NT2/D1 (cell line): ENCODE results near the gene NARF.

Experiments
- DNase-seq: peaks from one replicate; pipeline ENCODE4 v3.0.0-alpha.2; 2011; ENCODE audit warnings: low read depth, low spot score
- H3K27me3 ChIP-seq: 2 replicates; pipeline ENCODE4 v1.6.0; 2011; ENCODE audit warnings: mild to moderate bottlenecking; ENCODE audit not compliant: insufficient read length, insufficient read depth
- H3K36me3 ChIP-seq: 2 replicates; pipeline ENCODE4 v1.6.1; 2011; ENCODE audit warnings: mild to moderate bottlenecking, low read length, mixed read lengths; ENCODE audit not compliant: insufficient read depth, insufficient read length
- H3K4me1 ChIP-seq: 2 replicates; pipeline ENCODE4 v1.5.1; 2011; ENCODE audit not compliant: insufficient read depth, insufficient read length
- H3K4me3 ChIP-seq: 2 replicates; pipeline ENCODE4 v1.5.1; 2011; ENCODE audit warnings: low read depth; ENCODE audit not compliant: insufficient read length
- H3K9ac ChIP-seq: 2 replicates; pipeline ENCODE4 v1.6.0; 2011; ENCODE audit warnings: low read depth; ENCODE audit not compliant: insufficient read length
- H3K9me3 ChIP-seq: 2 replicates; pipeline ENCODE4 v1.5.1; 2011; ENCODE audit warnings: mild to moderate bottlenecking, low read length; ENCODE audit not compliant: insufficient read depth
- SUZ12 ChIP-seq: IDR thresholded peaks from 2 replicates; pipeline ENCODE4 v1.6.1; 2011; ENCODE audit not compliant: insufficient read length, insufficient read depth; ENCODE audit errors: extremely low read depth
- YY1 ChIP-seq: IDR thresholded peaks from 2 replicates; pipeline ENCODE4 v1.6.1; 2011; ENCODE audit not compliant: insufficient read length, insufficient read depth
- ZNF274 ChIP-seq: IDR thresholded peaks from 2 replicates; pipeline ENCODE4 v1.6.1; 2011; ENCODE audit warnings: mild to moderate bottlenecking, low read depth, low read length

The NARF gene

DNA sequence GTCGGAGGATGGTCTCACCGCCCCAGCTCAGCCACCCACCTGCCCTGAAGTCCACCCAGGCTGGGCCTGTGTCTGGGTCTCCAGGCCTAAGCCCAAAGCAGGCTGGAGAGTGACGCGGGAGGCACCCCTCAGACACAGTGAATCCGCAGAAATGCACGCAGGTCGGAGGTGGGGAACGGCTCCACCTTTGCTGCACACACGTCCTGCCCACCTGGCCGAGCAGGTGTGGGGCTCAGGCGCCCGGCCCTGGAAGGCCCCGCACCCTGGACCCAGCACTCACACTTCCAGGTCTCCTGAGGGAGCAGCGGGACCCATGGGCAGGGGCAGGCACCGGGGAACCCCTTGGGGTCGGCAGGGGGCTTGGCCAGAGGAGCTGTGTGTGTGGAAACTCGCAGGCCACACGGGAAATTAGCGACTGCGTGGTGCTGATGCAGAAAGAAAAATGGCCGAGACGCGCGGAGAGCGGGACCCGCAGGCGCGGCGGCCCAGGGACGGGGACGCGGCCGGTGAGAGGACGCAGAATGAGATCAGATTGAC, 18.6 kb upstream of the NARF start:
- H3K4me1 ChIP-seq: peaks cover 15% of the 10 kb centered on the region

DNA sequence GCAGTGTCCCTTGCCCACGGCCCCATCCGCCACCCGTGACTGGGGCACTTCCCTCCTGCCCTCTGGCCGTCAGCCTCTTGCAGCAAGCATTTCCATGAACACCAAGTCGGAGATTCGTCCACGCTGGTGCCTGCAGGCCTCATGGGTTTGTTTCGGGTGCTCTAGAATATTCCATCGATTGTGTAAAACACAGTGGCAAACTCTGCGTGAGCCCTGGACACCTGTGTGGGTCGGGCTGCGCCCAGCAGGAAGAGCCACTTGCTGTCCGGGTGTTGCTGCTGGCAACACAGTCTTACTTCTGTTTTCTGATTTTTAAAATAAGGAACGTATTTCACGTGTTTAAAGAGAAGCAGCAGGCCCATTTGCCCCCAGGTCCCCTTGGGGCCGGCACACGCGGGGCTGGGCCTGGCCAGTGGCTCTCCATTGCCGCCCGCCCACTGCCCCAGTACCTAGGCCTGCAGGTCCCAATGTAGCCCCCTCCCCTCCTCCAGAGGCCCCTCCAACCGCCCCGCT, 18.0 kb upstream of the NARF start:
- Histone ChIP-seq H3K4me1 (peaks cover 13% of the 10 kb centered on the region), H3K9ac (no peak overlapping the region), H3K27me3 (no peaks in the 10 kb centered on the region), H3K4me3 (no peak overlapping the region), H3K36me3 (peaks cover 77% of the 10 kb centered on the region), H3K9me3 (no peaks in the 10 kb centered on the region)
- TF ChIP-seq SUZ12 (no peak), YY1 (no peak), ZNF274 (no peak)
- no peak for DNase-seq

More for the DNA sequence above, 18.6 kb upstream of the NARF start:
- H3K4me3 ChIP-seq: no peak overlapping the region
- H3K9ac ChIP-seq: peak overlapping the region; percentile 10
- no peaks in the 10 kb centered on the region for H3K9me3 ChIP-seq
- no peak for DNase-seq
- no peaks in the 10 kb centered on the region for H3K27me3 ChIP-seq
- TF ChIP-seq ZNF274 (no peak), YY1 (no peak), SUZ12 (no peak)
- H3K36me3 ChIP-seq: peaks cover 75% of the 10 kb centered on the region

DNA sequence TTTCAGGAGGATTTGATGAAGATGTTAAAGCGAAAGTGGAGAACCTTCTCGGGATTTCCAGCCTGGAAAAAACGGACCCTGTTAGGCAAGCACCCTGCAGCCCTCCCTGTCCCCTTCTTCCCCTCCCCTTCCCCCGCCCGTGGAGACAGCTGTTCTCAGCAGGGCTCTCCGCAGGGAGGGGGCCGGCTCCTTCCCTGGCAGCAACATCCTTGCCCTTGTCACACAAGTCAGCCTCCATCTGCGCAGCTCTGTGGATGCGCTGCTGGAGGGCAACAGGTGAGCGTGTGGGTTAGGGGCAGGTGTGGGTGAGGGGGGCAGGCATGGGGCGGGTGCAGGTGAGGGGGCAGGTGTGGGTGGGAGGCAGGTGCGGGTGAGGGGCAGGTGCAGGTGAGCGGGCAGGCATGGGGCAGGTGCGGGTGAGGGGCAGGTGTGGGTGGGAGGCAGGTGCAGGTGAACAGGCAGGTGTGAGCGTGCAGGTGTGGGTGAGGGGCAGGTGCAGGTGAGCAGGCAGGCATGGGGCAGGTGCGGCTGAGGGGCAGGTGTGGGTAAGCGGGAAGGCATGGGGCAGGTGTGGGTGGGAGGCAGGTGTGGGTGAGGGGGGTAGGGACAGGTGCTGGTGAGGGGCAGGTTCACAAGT, 17.4 kb upstream of the NARF start:
- TF ChIP-seq ZNF274: no peak
- no peak for TF ChIP-seq YY1
- no peak for TF ChIP-seq SUZ12
- Histone ChIP-seq H3K4me1 (peaks cover 14% of the 10 kb centered on the region), H3K4me3 (no peak overlapping the region), H3K27me3 (no peaks in the 10 kb centered on the region), H3K9me3 (no peaks in the 10 kb centered on the region), H3K9ac (no peak overlapping the region), H3K36me3 (peaks cover 74% of the 10 kb centered on the region)
- no peak for DNase-seq

DNA sequence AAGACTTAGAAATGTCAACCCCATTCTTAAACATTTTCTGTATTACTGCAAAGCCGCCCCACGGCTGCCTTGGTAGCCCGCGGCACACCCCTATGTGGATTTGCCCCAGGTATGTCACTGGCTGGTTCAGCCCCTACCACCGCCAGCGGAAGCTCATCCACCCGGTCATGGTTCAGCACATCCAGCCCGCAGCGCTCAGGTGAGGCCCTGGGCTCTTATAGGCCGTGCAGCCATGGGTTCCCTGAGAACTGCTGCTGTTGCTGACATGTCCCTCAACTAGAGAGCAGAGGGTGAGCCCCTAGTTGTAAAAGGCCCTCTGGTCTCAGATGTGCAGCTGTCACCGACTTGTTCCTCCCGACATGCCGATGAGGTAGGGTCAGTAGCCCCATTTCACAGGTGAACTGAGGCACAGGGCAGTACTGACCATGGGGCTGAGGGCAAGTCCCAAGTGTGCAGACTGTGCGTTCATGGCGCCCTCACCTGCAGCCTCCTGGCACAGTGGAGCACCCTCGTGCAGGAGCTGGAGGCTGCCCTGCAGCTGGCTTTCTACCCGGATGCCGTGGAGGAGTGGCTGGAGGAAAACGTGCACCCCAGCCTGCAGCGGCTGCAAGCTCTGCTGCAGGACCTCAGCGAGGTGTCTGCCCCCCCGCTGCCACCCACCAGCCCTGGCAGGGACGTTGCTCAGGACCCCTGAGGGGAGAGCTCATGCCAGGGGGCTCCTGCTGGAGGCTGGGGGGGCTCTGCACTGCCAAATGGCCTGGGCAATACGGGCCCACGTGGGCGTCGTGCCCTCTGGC, 16.7 kb upstream of the NARF start:
- Histone ChIP-seq H3K36me3 (peaks cover 70% of the 10 kb centered on the region), H3K9me3 (no peaks in the 10 kb centered on the region), H3K4me1 (peaks cover 15% of the 10 kb centered on the region), H3K9ac (no peak overlapping the region), H3K27me3 (no peaks in the 10 kb centered on the region), H3K4me3 (no peak overlapping the region)
- TF ChIP-seq YY1: no peak
- no peak for TF ChIP-seq ZNF274
- TF ChIP-seq SUZ12: no peak
- no peak for DNase-seq

DNA sequence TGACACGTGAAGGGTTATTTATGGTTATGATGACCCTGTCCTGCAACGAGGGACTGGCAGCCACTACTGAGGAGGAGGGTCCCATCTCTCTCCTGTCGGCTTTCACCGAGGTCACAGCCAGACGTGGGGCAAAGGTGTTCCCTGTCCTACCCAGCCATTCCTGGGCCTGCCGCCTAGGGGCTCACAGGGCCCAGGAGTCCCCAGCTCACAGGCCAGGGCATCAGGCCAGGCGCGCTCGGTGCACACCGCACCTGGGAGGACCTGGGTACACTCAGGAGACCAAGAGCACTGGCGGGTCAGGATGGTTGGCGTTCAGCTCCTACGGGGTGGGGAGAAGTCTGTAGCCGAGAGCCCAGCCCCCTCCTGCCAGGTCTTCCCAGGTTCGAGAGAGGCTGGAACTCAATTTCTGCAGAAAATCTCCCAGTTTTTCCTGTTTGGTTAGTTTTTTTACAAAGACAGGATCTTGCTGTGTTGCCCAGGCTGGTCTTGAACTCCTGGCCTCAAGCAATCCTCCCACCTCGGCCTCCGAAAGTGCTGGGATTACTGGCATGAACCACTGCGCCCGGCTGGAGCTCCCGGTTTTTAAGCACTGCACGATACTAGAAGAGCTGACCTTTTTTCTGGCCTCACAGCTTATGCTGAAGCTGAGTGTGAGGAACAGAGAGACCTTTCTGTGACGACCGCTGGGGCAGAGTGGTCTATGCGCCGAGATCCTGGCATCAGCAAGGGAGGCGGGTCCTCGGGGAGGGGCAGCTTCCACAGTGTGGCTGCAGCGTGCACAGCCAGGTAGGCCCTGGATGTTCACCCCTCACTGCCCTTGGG, 15.7 kb upstream of the NARF start:
- Histone ChIP-seq H3K4me3 (no peak overlapping the region), H3K9ac (no peak overlapping the region), H3K4me1 (peaks cover 15% of the 10 kb centered on the region), H3K9me3 (no peaks in the 10 kb centered on the region), H3K36me3 (peaks cover 68% of the 10 kb centered on the region), H3K27me3 (no peaks in the 10 kb centered on the region)
- TF ChIP-seq ZNF274 (no peak), YY1 (no peak), SUZ12 (no peak)
- no peak for DNase-seq

DNA sequence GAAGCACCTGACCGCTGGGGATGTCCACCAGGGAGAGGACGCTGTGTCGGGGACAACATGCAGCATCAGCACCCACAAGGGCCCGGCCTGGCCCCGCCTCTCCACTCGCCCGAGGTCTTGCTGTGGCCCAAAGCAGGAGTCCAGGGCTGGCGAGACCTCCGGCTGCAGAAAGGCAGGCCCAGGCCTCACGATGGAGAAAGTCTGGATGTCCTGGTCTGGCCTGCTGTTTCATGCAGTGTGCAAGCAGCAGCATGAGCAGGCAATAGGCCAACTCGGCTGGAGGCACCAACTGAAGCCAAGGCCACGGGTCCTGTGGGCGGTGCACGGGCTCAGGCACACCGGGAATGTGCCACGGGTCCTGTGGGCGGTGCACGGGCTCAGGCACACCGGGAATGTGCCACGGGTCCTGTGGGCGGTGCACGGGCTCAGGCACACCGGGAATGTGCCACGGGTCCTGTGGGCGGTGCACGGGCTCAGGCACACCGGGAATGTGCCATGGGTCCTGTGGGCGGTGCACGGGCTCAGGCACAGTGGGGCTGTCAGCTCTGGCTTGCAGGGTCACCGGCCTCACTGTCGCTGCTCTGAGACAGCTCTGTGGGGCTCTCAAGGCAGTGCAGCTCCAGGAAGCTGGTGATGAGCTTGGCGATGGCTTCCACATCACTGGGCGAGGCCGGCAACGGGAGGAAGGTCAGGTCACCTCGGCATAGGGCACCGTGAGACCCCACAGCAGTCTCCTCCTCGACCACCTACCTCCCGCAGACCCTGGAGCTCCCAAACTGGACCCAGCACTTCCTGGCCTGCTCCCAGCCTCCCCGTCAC, 14.9 kb upstream of the NARF start:
- H3K27me3 ChIP-seq: no peaks in the 10 kb centered on the region
- H3K4me1 ChIP-seq: peaks cover 13% of the 10 kb centered on the region
- peaks cover 65% of the 10 kb centered on the region for H3K36me3 ChIP-seq
- no peak overlapping the region for H3K4me3 ChIP-seq
- DNase-seq: no peak
- TF ChIP-seq SUZ12: no peak
- no peak overlapping the region for H3K9ac ChIP-seq
- no peaks in the 10 kb centered on the region for H3K9me3 ChIP-seq
